Measurements from ENCODE around the gene CAPN11.

DNA sequence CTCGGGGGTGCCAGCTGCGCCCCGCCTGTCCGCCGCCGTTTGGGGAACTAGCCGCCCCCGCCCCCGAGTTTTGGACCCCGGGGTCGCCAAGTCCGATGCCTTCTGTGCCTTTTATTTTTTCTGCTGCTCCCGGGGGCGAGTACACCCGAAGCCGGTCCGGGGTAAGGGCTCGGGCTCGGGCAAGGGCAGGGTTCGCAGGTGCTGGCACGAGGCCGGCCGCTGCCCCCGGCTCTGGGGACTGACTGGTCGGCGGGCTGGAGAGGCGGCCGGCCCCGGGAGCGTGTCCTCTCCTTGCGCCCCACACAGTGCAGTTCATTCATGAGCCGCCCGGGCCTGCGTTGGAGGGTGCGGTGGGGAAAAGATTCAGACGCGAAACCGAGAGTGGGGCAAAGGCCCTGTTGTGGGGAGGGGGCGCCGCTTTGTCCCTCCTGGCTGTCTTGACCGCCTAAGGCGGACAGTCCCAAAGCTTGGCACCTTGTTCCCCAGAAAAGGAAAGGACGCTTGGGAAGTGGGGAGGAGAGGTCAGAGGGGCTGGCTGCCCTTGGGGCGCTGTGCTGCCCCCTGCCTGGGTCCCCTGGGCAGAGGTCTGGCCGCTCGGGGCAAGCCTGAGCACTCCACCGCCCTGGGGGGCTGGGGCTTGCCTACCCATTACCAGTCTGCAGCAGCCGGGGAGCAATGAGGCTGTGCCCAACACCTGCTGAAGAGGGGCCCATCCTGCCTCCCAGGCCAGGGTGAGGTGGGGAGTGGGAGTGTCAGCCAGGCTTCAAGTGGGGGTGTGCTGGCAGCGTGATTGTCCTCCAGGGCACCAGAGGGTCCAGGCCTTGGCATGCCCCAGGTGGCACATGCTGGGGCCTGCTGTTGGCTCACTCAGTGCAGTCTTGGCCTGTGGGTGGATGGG, 30.4 kb upstream of the CAPN11 start:
- no peak for TF ChIP-seq POLR2A (IDR thresholded peaks at IDR 0.05)
- TF ChIP-seq CTCF (IDR thresholded peaks at IDR 0.05), result peak in 1 of 4 donors; percentile 15
